Measurements from ENCODE around the gene EIPR1. TPM values are rescaled to one million over a fixed set of nuclear protein-coding genes. Genes with fewer than 3 reads are reported as not detected.

The EIPR1 gene
- polyA plus RNA-seq, 2 of the 4 experiments (the other 2 are of a cell fraction), result 55.0 to 65.0 TPM

DNA sequence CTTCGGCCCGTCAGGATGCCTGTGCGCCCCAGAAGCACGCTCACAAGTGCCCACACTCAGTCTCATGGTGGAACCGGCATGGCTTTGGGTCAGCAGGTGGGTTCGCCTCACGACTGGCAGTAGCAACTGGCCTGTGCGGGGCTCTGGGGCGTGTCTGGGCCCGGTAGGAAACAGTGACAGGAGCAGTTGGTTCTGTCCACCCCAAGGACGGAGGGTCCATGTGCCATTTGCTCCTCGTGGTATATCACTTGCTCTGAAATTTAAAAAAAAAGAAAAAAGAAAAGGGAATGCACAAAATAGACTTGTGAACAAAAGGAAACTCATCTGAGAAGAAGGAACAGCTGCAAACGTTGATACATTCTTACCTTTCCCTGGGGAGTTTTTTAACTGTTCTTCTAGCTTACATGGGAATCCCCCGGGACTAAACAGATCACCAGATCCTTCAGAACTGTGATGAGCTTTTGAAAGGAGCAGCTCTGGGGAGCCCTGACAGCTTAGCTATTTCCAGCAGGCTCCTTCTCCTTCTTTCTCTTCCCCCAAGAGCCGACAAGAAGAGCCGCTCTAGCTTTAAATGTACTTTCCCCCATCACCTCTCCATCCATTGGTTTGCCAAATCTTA is 44.7 kb upstream of the EIPR1 start:
- H3K9me3 ChIP-seq, result no peaks in the 10 kb centered on the region
- DNase-seq (ENCODE audit: low read depth in 1 of 2, low spot score in 1 of 2) (no peak), FAIRE-seq (no peak), ATAC-seq (no peak)
- POLR2A ChIA-PET, result no interaction called here
- WGBS (ENCODE audit: missing lambda C conversion rate), result 87% methylated on average over 16 of the region's 16 CpGs
- CTCF ChIA-PET, result interaction anchor here (1.6 to 4.1 kb wide), 6 partner anchors 9 to 230 kb away, joined by 3 to 44 read pairs (median 28); no protein-coding TSS in a partner anchor
- TF ChIP-seq ATOH8 (CRISPR knock-in tag; IDR thresholded peaks at IDR 0.05; ENCODE audit: low read depth), result no peak
- no peaks in the 10 kb centered on the region for H3K4me1 ChIP-seq
- no peak overlapping the region for H3K27ac ChIP-seq
- H3K4me3 ChIP-seq, result no peak overlapping the region
- no peak overlapping the region for H3K4me2 ChIP-seq

GRCh38 chr2:3421580-3421979 is 44.0 kb upstream of the EIPR1 start:
- CTCF ChIA-PET, result interaction anchor here (4.1 kb wide), 1 partner anchor 230 kb away, joined by 44 read pairs; no protein-coding TSS in a partner anchor
- WGBS (ENCODE audit: missing lambda C conversion rate), result 96% methylated on average over 19 of the region's 19 CpGs
- Histone ChIP-seq H3K9me3 (no peaks in the 10 kb centered on the region), H3K4me1 (no peaks in the 10 kb centered on the region), H3K4me2 (no peak overlapping the region), H3K27ac (no peak overlapping the region), H3K4me3 (no peak overlapping the region)
- TF ChIP-seq CTCF (IDR thresholded peaks at IDR 0.05), result no peak
- no peak for ATAC-seq
- POLR2A ChIA-PET, result no interaction called here
- no peak for FAIRE-seq
- DNase-seq (ENCODE audit: low read depth in 1 of 2, low spot score in 1 of 2), result no peak

- Histone ChIP-seq H3K27ac (no peak overlapping the region), H3K4me1 (no peaks in the 10 kb centered on the region), H3K4me2 (no peak overlapping the region), H3K4me3 (no peak overlapping the region), H3K9me3 (no peaks in the 10 kb centered on the region)
- ChIA-PET CTCF (interaction anchor here (0.6 to 4.1 kb wide), 5 partner anchors 8 to 231 kb away, joined by 3 to 44 read pairs (median 3); no protein-coding TSS in a partner anchor), POLR2A (no interaction called here)
- no peak for DNase-seq (ENCODE audit: low read depth in 1 of 2, low spot score in 1 of 2)
- WGBS (ENCODE audit: missing lambda C conversion rate), result 84% methylated on average over 14 of the region's 14 CpGs
- FAIRE-seq, result no peak
- no peak for ATAC-seq
- TF ChIP-seq, protein P1, sequence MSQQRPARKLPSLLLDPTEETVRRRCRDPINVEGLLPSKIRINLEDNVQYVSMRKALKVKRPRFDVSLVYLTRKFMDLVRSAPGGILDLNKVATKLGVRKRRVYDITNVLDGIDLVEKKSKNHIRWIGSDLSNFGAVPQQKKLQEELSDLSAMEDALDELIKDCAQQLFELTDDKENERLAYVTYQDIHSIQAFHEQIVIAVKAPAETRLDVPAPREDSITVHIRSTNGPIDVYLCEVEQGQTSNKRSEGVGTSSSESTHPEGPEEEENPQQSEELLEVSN (IDR thresholded peaks at IDR 0.05; ENCODE audit: borderline replicate concordance, low read depth), result no peak
- no peak for TF ChIP-seq CTCF (IDR thresholded peaks at IDR 0.05)
- TF ChIP-seq ZC3H11A (IDR thresholded peaks at IDR 0.05), result no peak
- TF ChIP-seq BHLHE40 (IDR thresholded peaks at IDR 0.05; ENCODE audit: low read depth, low read length), result no peak
- no peak for TF ChIP-seq PBX3 (IDR thresholded peaks at IDR 0.05)
- no peak for TF ChIP-seq RNF2 (IDR thresholded peaks at IDR 0.05; ENCODE audit: borderline replicate concordance, low read depth)
- no peak for TF ChIP-seq NPAS2 (CRISPR knock-in tag; IDR thresholded peaks at IDR 0.05; ENCODE audit: borderline replicate concordance)
- no peak for TF ChIP-seq NFE2L2 (conservative IDR thresholded peaks at IDR 0.05; ENCODE audit: low read length)
- TF ChIP-seq JUN (IDR thresholded peaks at IDR 0.05), result no peak
- no peak for TF ChIP-seq EP300 (IDR thresholded peaks at IDR 0.05)
- TF ChIP-seq HEYL (CRISPR knock-in tag; IDR thresholded peaks at IDR 0.05), result no peak
- TF ChIP-seq, protein P2, sequence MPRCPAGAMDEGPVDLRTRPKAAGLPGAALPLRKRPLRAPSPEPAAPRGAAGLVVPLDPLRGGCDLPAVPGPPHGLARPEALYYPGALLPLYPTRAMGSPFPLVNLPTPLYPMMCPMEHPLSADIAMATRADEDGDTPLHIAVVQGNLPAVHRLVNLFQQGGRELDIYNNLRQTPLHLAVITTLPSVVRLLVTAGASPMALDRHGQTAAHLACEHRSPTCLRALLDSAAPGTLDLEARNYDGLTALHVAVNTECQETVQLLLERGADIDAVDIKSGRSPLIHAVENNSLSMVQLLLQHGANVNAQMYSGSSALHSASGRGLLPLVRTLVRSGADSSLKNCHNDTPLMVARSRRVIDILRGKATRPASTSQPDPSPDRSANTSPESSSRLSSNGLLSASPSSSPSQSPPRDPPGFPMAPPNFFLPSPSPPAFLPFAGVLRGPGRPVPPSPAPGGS (IDR thresholded peaks at IDR 0.05), result no peak
- no peak for TF ChIP-seq MYC (IDR thresholded peaks at IDR 0.05; ENCODE audit: borderline replicate concordance, low read length)
- no peak for TF ChIP-seq SMC3 (IDR thresholded peaks at IDR 0.05)
- TF ChIP-seq TP53 (CRISPR knock-in tag; IDR thresholded peaks at IDR 0.05), result no peak
- no peak for TF ChIP-seq FOXS1 (CRISPR knock-in tag; IDR thresholded peaks at IDR 0.05)
These were observed 43.3 kb upstream of the EIPR1 start for GRCh38 chr2:3420769-3421397.
